Endothelial cell of hepatic sinusoid (primary cell): ENCODE data around the gene PRIM2.
"Not testable (repeated sequence)": the region's sequence is repeated elsewhere in the genome, so short reads cannot be mapped to it uniquely, and the experiment has no call there.

ENCODE experiments used
- in situ Hi-C: cut with HindIII; loops from 2 replicates; pipeline ENCODE4 v1.10.0; 2017; ENCODE audit warnings: low sequenced_read_pairs

Gene PRIM2

DNA sequence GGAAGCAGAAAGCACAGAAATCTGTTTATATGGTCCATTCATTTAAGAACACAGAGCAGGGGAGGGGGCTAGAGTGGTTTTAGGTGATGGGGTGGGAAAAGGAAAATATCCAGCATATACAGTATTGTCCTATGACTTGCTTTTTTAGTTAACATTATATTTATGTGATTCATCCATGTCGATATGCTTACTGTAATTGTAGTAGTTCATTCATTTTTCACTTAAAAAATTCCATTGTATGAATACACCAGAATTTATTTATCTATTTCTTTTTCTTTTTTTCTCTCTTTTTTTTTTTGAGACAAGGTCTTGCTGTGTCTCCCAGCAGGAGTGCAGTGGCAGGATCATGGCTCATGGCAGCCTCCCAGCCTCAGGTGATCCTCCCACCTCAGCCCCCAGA lies 9.6 kb upstream of the PRIM2 start:
- in situ Hi-C loops: loop anchor here (25.0 kb wide), 1 partner anchor 946 kb away; no protein-coding TSS in a partner anchor

DNA sequence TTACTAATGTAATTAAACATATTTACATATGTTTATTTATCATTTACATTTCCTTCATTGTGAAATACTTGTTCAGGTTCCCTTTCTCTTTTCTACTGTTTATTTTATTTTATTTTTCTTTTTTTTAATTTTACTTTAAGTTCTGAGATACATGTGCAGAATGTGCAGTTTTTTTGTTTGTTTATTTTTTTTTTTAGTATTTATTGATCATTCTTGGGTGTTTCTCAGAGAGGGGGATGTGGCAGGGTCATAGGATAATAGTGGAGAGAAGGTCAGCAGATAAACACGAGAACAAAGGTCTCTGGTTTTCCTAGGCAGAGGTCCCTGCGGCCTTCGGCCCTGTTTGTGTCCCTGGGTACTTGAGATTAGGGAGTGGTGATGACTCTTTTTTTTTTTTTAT lies 8.7 kb upstream of the PRIM2 start:
- in situ Hi-C loops: loop anchor here (25.0 kb wide), 1 partner anchor 946 kb away; no protein-coding TSS in a partner anchor

- in situ Hi-C loops: loop anchor here (10.0 to 25.0 kb wide), 3 partner anchors 105 to 948 kb away; no protein-coding TSS in a partner anchor
Measured at GRCh38 chr6:57310095-57310816, 7.2 kb upstream of the PRIM2 start.

DNA sequence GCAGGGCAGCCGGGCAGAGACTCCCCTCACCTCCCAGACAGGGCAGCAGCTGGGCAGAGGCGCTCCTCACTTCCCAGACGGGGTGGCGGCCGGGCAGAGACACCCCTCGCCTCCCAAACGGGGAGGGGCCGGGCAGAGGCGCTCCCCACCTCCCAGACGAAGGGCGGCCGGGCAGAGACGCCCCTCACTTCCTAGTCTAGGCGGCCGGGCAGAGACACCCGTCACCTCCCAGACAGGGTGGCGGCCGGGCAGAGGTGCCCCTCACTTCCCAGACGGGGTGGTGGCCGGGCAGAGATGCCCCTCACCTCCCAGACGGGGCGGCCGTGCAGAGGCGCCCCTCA lies 6.6 kb upstream of the PRIM2 start:
- in situ Hi-C loops: loop anchor here (10.0 to 25.0 kb wide), 3 partner anchors 106 to 948 kb away; no protein-coding TSS in a partner anchor

DNA sequence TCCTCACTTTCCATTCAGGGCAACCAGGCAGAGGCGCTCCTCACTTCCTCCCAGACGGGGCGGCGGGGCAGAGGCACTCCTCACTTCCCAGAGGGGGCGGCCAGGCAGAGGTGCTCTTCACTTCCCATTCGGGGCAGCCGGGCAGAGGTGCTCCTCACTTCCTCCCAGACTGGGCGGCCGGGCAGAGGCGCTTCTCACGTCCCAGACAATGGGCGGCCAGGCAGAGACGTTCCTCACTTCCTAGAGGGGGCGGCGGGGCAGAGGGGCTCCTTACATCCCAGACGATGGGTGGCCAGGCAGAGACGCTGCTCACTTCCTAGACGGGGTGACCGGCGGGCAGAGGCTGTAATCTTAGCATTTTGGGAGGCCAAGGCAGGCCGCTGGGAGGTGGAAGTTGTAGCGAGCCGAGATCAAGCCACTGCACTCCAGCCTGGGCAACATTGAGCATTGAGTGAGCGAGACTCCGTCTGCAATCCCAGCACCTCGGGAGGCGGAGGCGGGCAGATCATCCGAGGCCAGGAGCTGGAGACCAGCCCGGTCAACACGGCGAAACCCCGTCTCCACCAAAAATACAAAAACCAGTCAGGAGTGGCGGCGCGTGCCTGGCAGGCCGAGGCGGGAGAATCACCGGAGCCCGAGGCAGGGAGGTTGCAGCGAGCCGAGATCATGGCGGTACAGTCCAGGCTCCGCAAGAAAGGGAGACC lies 6.0 kb upstream of the PRIM2 start:
- in situ Hi-C loops: loop anchor here (10.0 to 25.0 kb wide), 3 partner anchors 107 to 949 kb away; no protein-coding TSS in a partner anchor

DNA sequence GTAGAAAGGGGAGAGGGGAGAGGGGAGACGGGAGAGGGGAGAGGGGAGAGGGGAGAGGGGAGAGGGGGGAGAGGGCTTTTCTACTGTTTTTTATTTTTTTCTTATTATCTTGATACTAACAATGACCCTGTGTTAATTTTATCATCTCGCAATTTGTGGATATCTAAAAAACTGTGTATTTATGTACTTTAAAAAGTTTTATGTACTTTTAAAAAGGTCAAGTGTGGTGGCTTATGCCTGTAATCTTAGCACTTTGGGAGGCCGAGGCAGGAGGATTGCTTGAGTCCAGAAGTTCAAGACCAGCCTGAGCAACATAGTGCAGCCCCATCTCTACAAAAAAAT lies 5.5 kb upstream of the PRIM2 start:
- in situ Hi-C loops: loop anchor here (10.0 to 25.0 kb wide), 3 partner anchors 107 to 950 kb away; no protein-coding TSS in a partner anchor

DNA sequence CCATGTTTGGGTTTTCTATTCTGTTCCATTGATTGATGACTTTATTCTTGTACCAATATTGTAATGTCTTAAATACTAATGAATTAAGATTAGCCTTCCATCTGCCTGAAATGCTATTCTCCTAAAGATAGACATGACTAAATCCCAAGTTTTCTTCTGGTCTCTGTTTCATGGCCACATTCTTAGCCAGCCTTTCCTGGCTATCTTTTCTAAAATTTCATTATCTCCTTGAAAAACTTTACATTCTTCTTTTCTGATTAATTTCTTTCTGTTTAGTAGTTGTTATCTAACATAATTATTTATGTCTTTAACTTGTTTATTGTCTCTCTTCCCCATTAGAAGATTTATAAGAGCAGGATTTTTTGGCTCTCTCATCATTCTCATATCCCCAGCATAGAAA lies 4.4 kb upstream of the PRIM2 start:
- in situ Hi-C loops: loop anchor here (10.0 to 25.0 kb wide), 3 partner anchors 108 to 951 kb away; no protein-coding TSS in a partner anchor

DNA sequence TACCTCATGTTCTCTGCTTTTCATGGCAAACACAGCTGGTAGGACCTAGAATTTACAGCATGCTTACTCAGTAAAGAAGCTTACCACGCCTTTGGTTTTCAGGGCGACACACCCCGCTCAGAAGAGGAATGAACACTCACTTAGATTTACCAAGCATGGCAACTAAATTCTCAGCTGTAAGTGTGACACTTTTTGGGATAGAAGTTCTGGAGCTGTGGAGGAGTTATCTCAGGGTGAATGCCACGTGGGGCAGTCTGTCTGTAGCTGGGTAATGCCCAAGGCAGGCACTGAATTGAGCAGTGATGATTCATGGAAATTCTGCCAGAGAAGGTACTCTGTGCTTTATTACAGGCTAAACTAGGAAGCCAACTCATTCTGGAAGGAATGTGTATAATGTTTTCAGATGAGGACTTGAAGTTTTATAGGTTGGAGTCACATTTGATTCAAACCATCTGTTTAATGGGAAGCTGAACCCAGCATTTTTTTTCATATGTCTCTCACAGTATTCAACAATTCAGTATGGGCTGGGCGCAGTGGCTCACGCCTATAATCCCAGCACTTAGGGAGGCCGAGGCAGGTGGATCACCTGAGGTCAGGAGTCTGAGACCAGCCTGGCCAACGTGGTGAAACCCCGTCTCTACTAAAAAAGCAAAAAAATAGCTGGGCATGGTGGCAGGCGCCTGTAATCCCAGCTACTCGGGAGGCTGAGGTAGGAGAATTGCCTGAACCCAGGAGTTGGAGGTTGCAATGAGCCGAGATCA lies 3.5 kb upstream of the PRIM2 start:
- in situ Hi-C loops: loop anchor here (10.0 to 25.0 kb wide), 3 partner anchors 109 to 952 kb away; no protein-coding TSS in a partner anchor

DNA sequence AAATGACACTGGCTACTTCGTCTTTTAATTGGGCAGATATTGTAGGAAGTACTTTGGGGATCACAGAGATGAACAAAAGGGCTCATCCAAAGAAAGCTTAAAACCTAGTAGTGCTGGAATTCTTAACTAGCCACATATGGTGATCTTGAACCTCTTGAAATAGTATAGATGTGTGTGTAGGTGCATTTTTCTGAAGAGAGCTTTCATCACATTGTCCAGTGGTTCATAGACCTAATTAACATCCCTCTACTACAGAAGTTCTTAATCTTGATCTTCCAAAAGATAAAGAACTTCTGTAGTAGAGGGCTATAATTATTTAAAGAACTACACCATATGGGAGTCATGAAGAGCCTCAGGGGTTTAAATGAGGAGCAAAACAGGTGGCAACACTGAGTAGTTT lies 2.3 kb upstream of the PRIM2 start:
- in situ Hi-C loops: loop anchor here (5.0 to 25.0 kb wide), 5 partner anchors 38 to 953 kb away; no protein-coding TSS in a partner anchor

- in situ Hi-C loops: loop anchor here (5.0 to 25.0 kb wide), 5 partner anchors 39 to 954 kb away; no protein-coding TSS in a partner anchor
Measured at GRCh38 chr6:57315851-57316250, 1.6 kb upstream of the PRIM2 start.

DNA sequence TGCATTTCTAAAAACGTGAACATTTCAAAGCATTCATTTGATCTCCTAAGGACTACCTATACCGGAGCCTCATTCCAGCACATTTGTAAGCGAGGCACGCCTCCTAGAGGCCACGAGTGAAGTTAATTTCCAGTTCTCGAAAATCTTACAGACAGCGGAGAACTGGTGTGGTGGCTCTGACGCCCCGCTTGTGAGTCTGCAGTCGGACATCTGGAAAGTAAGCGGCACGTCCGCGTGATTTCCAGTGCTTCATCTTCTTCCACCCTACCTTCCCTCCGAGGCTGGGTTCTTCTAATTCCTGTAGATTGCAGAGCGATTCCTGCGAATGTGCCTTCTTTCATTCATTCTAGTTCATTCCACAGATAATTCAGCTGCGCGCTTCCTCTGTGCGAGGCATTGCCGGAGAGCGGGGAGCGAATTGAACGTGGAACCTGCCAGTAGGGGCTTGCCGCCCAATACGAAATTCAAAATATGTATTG lies 810 bp upstream of the PRIM2 start:
- in situ Hi-C loops: loop anchor here (5.0 to 25.0 kb wide), 5 partner anchors 39 to 954 kb away; no protein-coding TSS in a partner anchor

DNA sequence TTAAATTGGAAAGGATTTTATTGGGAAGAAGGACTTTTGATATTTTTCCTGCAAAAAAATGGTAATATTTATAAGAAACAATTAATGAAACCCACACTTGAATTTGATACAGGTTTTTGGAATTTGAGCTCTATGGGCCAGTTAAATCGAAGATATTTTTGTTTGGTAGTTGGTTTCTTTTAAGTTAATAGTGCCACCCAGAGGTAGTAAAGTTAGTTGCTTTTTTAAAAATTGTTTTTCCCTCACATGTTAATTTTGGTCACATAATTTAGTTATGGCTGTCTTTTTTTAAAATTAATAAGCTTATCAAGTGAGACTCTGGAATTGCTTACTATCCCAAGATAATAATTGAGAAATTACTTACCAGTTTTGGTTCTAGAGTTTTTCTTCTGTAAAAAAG lies 7.1 kb downstream of the PRIM2 start:
- in situ Hi-C loops: loop anchor here (25.0 kb wide), 1 partner anchor 962 kb away; no protein-coding TSS in a partner anchor

- in situ Hi-C loops: no loop called here
Measured at GRCh38 chr6:57327311-57327710, 9.9 kb downstream of the PRIM2 start.

GRCh38 chr6:57328074-57328473 lies 10.6 kb downstream of the PRIM2 start:
- in situ Hi-C loops: no loop called here

- in situ Hi-C loops: no loop called here
Measured at GRCh38 chr6:57329933-57330332, 12.5 kb downstream of the PRIM2 start.

DNA sequence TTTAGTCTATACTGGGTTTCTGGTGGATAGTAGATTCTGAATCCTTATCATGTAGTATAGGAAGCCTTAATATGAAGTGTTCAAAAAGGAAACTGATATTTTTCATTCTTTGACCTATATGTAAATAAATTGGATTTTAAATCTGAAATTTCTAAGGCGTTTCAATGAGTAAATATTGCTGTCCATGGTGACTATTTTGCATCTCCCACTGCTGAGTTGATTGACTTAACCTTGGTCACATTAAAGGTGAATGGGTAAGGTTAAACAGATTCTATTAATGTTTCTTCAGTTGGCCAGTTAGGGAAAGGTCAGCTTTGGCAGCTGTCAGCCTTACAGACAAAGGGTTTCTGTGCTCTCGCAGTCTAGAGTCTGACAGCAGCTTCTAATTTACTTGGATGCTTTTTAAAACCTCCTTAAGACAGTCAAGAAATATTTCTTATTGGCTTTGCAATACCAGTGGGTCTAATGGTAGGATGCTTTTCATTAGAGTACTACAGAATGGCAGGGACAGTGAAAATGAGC lies 24.8 kb downstream of the PRIM2 start:
- in situ Hi-C loops: no loop called here

GRCh38 chr6:57343342-57343741 lies 25.9 kb downstream of the PRIM2 start:
- in situ Hi-C loops: not testable (repeated sequence)

DNA sequence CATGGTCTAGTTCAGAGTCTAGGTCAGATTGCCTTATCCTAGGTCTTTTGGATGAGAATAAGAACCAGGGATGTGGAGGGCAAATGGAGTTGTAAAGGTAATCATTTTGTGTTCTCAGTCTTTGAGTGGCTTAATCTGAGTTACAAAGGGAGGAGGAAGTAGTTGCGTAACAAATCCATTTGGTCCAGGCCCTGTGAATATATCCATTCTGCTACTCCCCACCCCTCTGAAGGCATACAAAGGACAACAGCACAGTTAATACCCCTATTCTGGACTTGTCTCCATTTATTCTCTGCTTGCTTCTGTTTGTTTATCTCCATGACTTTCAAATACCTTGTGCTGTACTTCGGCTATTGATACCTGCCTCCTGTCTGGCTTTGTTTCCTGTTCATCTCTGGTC lies 29.3 kb downstream of the PRIM2 start:
- in situ Hi-C loops: not testable (repeated sequence)

DNA sequence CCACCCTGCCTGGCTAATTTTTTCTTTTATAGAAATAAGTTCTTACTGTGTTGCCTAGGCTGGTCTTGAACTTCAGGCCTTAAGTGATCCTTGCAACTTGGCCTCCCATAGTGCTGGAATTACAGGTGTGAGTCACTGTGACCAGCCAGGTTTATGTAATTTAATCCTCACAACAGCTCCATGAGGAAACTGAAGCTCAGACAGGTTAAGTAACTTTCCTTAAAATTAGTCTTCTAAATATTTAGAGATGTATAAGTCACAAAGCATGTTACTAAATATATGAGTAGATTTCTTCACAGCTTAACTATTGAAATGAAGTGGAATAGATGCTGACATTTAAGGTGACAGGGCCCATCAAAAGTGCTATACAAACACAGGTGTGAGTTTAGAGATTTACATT lies 30.2 kb downstream of the PRIM2 start:
- in situ Hi-C loops: not testable (repeated sequence)

DNA sequence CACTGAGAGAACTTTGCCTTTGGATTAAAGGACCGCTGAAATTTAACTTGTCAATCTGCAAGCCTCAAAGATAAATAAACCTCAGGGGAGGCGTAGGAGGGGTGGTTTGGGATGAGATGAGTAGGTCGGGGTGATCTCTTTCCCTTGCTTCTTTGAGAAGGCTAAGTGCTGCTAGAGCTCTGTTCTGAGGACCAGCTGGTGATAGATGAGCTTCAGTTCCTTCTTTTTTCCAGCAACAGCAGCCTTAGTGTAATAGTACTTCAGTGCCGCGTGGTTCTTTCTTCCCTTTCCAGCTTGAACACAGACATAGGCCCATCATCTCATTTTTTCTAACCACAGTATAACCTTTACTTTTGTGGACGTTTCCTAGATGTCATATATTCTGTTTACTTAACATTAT lies 33.0 kb downstream of the PRIM2 start:
- in situ Hi-C loops: not testable (repeated sequence)

GRCh38 chr6:57352596-57352995 lies 35.2 kb downstream of the PRIM2 start:
- in situ Hi-C loops: not testable (repeated sequence)
